HG02852 (cell line): ENCODE results near the gene CACNA2D1.

Experiments
- ATAC-seq: cut with Tn5 transposase; IDR thresholded peaks from one replicate; pipeline ENCODE4 v1.9.1; 2021; ENCODE audit warnings: mild to moderate bottlenecking, moderate library complexity; ENCODE audit not compliant: unreplicated experiment

CACNA2D1 gene

GRCh38 chr7:82347808-82348207, 95.8 kb downstream of the CACNA2D1 start:
- ATAC-seq: no peak

- ATAC-seq: no peak
These were observed 97.7 kb downstream of the CACNA2D1 start for GRCh38 chr7:82345886-82346285.

GRCh38 chr7:82343716-82344115, 99.9 kb downstream of the CACNA2D1 start:
- no peak for ATAC-seq

DNA sequence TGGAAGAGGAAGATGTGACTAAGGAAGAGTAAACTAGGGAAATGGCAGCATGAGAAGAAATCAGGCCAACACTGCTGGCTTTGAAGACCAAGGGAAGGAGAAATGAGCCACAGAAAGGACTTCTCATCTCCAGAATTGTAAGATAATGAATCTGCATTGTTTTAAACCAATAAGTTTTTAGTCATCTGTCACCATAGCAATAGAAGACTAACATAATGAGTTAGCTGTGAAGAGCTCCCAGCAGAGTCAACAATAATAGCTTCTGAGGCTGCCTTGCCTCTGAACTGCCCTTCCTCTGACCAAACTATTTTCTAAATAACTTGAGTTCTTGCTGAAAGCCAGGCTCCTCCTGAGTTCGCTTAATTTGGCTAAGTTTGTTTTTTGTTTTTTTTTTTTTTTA, 103.6 kb downstream of the CACNA2D1 start:
- no peak for ATAC-seq

DNA sequence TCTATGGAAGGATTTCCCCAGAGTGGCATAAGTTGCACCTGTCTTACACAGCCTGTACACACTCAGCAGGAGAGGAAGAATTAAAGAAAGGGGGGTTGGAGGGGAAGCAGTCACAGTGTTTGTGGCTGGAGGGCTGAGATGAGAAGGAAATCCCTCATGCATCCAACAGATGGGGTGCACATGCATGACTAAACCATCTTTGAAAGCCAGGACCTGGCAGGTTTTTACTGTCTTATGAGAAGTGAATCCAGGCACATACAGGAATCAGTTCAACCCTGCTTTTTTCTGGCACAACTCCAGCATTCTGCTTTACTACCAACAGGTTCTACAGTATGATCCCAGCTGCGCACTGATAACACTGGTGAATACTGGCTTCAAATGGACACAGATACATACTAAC, 107.7 kb downstream of the CACNA2D1 start:
- no peak for ATAC-seq

- no peak for ATAC-seq
These were observed 108.6 kb downstream of the CACNA2D1 start for GRCh38 chr7:82335001-82335400.

DNA sequence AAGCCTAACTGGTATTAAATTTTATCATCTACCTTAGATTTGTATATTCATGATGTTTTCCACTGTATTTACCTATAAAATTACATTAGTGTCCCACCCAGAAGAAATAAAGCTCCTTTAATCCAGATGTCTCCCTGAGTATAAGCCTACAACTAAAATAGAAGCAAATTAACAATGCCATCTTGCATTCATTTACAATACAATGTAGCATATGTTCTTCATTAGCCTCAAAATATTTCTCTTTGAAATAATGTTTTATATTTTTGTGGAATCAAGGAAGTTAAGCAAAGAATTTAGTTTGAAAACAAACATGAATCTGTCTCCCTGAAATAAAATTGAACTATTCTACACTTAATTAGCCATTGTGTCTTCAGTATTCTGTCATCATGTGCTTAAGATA, 112.3 kb downstream of the CACNA2D1 start:
- ATAC-seq: no peak

DNA sequence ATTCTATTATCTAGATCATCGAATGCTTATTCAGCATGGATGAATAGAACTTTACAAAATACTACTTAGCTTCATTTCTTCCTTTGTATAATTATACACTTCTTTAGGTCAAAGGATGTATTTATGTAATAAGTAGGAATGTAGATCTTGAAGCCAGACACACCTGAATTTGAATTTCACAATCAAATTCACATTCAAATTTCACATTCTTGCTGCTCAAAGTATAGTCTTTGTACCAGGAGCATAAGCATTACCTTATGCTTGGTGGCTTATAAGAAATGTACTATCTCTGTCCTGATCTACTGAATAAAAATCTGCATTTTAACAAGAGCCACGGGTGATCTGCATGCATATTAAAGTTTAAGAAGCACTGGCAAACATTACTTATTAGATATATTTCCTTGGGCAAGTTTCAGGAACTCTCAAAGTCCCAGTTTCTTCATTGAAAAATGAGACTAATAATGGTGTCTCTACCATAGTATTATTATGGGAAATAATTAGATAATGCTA, 112.8 kb downstream of the CACNA2D1 start:
- ATAC-seq: no peak

- ATAC-seq: no peak
These were observed 115.7 kb downstream of the CACNA2D1 start for GRCh38 chr7:82327898-82328297.

DNA sequence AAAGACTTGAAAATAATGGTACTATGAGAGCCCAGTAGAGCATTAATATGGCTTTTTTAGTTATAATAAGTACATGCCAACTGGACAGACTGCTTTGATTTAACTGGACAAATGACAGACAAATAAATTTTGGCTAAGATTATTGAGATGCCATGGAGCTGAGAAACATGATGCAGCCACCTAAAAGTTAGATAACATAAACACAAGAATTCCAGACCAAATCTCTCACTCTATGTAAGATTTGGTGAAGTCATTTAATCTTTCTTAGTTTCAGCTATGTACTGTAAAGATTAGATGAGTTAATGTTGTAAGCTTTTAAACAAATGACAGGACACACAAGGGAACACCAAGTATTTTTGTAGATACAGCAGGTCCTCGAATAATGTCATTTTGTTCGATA, 118.2 kb downstream of the CACNA2D1 start:
- ATAC-seq: no peak

DNA sequence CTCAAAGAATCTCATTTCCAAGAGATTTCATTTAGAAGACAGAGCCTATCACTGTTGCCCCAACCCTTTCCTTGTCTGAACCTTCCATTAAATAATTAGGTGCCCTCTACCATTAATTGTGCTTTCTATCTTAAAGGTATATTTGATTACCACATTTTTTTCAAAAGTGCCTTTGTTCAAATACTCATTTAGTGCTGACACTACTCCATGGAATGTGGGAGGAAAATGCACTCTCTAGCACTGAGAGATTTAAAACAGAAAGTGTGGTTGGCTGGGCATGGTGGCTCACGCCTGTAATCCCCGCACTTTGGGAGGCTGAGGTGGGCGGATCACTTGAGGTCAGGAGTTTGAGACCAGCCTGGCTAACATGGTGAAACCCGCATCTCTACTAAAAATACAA, 119.8 kb downstream of the CACNA2D1 start:
- no peak for ATAC-seq

DNA sequence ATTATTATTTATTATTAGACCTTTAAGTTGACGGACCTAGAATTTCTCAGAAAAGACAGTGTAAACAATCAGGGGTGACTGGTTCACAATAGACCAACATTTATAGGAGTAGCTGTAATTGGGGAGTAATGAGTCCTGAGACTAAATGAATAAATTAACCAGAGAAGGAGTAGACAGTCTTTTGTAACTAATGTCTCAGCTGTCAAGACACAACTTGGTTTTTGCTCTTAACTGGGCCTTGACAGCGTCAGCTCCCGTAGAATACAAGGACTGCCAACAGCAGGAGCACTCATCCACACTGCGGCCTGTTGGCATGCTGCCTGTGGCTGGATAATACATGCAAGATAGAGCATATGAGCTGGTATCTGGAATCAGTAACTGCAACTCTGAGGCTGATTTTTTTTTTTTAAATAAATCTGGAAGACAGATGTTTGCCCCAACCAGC, 123.9 kb downstream of the CACNA2D1 start:
- ATAC-seq: no peak

DNA sequence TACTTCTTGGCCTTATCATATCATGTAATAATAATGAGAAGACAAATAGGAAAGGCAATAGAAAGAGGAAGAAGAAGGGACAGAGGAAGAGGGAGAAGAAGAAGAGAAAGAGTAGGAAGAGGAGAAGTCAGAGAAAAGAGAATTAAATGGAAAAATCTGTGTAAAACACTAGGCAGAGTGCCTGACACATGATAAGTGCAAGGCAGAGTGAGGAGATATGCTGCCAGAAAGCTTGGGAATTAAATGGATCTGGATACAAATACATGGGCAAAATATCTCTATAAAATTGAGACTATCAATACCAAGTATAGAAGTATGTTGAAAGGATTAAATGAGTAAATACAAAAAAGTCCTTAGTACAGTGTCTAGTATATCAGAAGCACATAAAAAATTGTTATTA, 124.8 kb downstream of the CACNA2D1 start:
- ATAC-seq: no peak

- ATAC-seq: no peak
These were observed 125.8 kb downstream of the CACNA2D1 start for GRCh38 chr7:82317760-82318159.

- no peak for ATAC-seq
These were observed 126.3 kb downstream of the CACNA2D1 start for GRCh38 chr7:82317257-82317721.

DNA sequence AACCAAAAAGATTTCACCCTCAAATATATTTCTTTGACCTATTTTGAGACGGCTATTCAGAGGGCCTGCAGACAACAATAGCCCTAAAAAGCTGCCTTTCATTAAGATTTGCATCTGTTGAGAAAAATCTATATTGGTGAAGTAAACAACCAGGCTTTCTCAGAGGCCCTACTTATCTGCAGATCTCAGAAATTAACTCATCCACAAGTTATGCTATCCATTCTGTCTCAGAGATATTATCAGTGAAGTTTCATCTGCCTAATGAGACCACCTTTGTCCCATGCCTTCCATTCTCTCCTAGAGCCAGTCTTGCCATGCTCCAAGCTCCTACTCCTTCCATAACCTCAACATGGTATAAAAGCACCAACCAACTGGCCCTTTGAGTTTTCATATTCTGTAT, 130.3 kb downstream of the CACNA2D1 start:
- no peak for ATAC-seq

- no peak for ATAC-seq
These were observed 130.9 kb downstream of the CACNA2D1 start for GRCh38 chr7:82312646-82313045.

GRCh38 chr7:82305347-82306005, 138.1 kb downstream of the CACNA2D1 start:
- ATAC-seq: no peak

DNA sequence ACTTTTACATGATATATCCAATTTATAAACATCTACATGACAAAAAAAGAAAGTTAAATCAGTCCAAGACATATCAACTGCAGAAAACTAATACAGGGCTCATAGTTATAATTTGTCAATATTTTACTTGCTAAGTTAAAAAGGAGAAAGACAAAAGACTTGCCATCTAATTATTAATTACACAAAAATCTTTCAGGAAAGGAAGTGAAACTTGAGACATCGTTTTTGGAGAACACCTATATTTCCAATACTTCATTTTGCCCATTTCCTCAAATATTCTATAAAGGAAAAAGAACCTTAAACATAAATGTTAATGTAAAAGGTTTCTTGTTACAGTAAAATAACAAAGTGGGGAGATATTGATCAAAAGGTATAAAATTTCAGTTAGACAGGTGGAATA, 148.7 kb downstream of the CACNA2D1 start:
- no peak for ATAC-seq

GRCh38 chr7:82294382-82294784, 149.2 kb downstream of the CACNA2D1 start:
- ATAC-seq: no peak

- ATAC-seq: no peak
These were observed 150.1 kb downstream of the CACNA2D1 start for GRCh38 chr7:82293467-82293866.

DNA sequence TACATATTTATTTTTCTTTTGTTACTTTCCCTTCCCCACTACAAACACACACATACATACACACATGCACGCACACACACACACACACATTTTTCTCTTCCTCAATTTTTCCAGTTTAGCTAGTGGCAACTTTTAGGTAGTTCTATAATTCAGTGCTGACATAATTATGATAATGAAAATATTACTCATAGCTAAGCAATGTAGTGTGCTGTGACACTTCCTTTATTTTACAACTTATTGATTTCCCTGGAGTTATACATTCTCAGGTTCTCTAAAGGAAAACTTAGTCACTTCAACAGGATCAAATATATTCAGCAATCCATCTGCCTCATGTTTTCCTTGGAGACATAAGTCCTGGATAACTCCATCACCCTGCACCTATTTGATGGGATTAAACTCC, 151.6 kb downstream of the CACNA2D1 start:
- no peak for ATAC-seq

GRCh38 chr7:82289889-82290288, 153.7 kb downstream of the CACNA2D1 start:
- no peak for ATAC-seq
